ENCODE measurements around the gene THAP10. TPM values are rescaled to one million over a fixed set of nuclear protein-coding genes. Genes with fewer than 3 reads are reported as not detected.
A peak's percentile ranks its signal among the peaks of the same experiment; 100 is the strongest.

THAP10 gene
- polyA plus RNA-seq, 1 of the 3 experiments (the other 2 are of a cell fraction), result 3.2 TPM

DNA sequence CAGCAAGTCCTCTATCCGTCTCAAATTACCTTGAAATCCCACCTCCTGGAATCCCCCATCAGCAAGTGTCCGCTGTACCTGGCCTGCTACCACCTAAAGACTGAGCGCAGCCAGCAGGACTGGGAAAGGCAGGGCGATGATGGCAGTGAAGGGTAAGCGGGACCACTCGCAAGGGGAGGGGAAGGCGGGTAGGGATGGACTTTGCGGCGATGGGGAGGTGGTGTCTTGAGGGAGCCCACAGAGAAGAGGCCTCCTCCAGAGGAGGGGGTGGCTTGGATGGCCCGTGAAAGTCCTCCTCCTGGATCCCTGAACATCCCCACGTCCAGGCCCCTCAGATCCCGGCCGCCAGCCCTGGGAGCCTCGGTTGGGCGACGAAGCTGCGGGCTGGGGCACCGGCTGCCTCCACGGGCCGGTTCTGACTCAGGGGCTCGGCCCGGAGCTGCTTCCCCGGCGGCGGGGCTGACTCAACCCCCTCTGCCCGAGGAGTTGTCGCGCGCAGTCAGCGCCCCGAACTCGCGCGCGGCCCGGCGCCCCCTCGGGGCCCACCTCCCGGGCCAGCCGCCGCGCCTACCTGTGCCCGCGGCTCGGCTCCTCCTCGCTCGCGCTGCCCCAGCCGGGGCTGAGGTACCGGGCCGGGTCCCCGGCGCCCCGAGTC is 38.8 kb downstream of the THAP10 start:
- Histone ChIP-seq H3K4me3 (ENCODE audit: low read depth in 2 of 2, low read length in 1 of 2) (peak overlapping the region; percentile 81 to 86), H2AFZ (ENCODE audit: low read depth) (no peak overlapping the region), H4K20me1 (ENCODE audit: insufficient read depth) (peaks cover 12% of the 10 kb centered on the region; the same call in 1 of the 2 replicates), H3K9me3 (no peaks in the 10 kb centered on the region), H3K79me2 (ENCODE audit: insufficient read depth) (peaks cover 59% of the 10 kb centered on the region), H3K27me3 (ENCODE audit: insufficient read depth) (no peaks in the 10 kb centered on the region), H3K9ac (peak overlapping the region; percentile 94), H3K27ac (ENCODE audit: low read depth in 2 of 2, low read length in 1 of 2) (peak overlapping the region; percentile 86 to 97), H3K4me2 (peak overlapping the region; percentile 85), H3K4me1 (ENCODE audit: control insufficient read depth in 1 of 2, insufficient read depth in 2 of 2, low read depth in 1 of 2, low read length in 1 of 2) (peaks cover 16 to 24% of the 10 kb centered on the region in 2 experiments), H3K9me2 (no peaks in the 10 kb centered on the region), H3K36me3 (replicated peaks in 1 of 2; ENCODE audit: control insufficient read depth in 1 of 2, insufficient read depth in 2 of 2, low read length in 1 of 2) (peaks cover 20 to 33% of the 10 kb centered on the region in 2 experiments), H3F3A (replicated peaks; ENCODE audit: insufficient read depth) (peaks cover 51% of the 10 kb centered on the region)
- 11% methylated on average over 10 of the region's 54 CpGs for WGBS (ENCODE audit: low lambda C conversion rate)
- ChIA-PET POLR2A (interaction anchor here (0.6 to 3.8 kb wide), 2 partner anchors 16 to 696 kb away, joined by 3 to 21 read pairs; no protein-coding TSS in a partner anchor), CTCF (interaction anchor here (0.6 to 5.7 kb wide), 10 partner anchors 8 to 42 kb away, joined by 3 to 27 read pairs (median 4); no protein-coding TSS in a partner anchor)
- peak; percentile 79 for DNase-seq
- TF ChIP-seq RCOR1 (IDR thresholded peaks at IDR 0.05; ENCODE audit: low read length), result no peak
- no peak for TF ChIP-seq GABPA (IDR thresholded peaks at IDR 0.05; ENCODE audit: low read depth)
- TF ChIP-seq FOXM1 (IDR thresholded peaks at IDR 0.05; ENCODE audit: low read depth), result no peak
- TF ChIP-seq, protein P1, sequence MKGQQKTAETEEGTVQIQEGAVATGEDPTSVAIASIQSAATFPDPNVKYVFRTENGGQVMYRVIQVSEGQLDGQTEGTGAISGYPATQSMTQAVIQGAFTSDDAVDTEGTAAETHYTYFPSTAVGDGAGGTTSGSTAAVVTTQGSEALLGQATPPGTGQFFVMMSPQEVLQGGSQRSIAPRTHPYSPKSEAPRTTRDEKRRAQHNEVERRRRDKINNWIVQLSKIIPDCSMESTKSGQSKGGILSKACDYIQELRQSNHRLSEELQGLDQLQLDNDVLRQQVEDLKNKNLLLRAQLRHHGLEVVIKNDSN (IDR thresholded peaks at IDR 0.05; ENCODE audit: borderline replicate concordance, low read depth), result no peak
- no peak for TF ChIP-seq FOSL2 (IDR thresholded peaks at IDR 0.05; ENCODE audit: borderline replicate concordance, low read depth)
- TF ChIP-seq MEF2A (IDR thresholded peaks at IDR 0.05; ENCODE audit: borderline replicate concordance, low read depth), result no peak
- no peak for TF ChIP-seq JUND (IDR thresholded peaks at IDR 0.05)
- TF ChIP-seq POLR2AphosphoS5 (IDR thresholded peaks at IDR 0.05; ENCODE audit: low read depth, low read length), result no peak
- TF ChIP-seq, protein P2, sequence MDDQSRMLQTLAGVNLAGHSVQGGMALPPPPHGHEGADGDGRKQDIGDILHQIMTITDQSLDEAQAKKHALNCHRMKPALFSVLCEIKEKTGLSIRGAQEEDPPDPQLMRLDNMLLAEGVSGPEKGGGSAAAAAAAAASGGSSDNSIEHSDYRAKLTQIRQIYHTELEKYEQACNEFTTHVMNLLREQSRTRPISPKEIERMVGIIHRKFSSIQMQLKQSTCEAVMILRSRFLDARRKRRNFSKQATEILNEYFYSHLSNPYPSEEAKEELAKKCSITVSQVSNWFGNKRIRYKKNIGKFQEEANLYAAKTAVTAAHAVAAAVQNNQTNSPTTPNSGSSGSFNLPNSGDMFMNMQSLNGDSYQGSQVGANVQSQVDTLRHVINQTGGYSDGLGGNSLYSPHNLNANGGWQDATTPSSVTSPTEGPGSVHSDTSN (IDR thresholded peaks at IDR 0.05), result no peak
- TF ChIP-seq SIN3A (IDR thresholded peaks at IDR 0.05; ENCODE audit: borderline replicate concordance, low read depth, low read length), result no peak; the same call in 1 of the 2 replicates
- TF ChIP-seq, protein P3, sequence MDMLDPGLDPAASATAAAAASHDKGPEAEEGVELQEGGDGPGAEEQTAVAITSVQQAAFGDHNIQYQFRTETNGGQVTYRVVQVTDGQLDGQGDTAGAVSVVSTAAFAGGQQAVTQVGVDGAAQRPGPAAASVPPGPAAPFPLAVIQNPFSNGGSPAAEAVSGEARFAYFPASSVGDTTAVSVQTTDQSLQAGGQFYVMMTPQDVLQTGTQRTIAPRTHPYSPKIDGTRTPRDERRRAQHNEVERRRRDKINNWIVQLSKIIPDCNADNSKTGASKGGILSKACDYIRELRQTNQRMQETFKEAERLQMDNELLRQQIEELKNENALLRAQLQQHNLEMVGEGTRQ (IDR thresholded peaks at IDR 0.05; ENCODE audit: borderline replicate concordance, low read depth, low read length), result no peak
- TF ChIP-seq, protein P4, sequence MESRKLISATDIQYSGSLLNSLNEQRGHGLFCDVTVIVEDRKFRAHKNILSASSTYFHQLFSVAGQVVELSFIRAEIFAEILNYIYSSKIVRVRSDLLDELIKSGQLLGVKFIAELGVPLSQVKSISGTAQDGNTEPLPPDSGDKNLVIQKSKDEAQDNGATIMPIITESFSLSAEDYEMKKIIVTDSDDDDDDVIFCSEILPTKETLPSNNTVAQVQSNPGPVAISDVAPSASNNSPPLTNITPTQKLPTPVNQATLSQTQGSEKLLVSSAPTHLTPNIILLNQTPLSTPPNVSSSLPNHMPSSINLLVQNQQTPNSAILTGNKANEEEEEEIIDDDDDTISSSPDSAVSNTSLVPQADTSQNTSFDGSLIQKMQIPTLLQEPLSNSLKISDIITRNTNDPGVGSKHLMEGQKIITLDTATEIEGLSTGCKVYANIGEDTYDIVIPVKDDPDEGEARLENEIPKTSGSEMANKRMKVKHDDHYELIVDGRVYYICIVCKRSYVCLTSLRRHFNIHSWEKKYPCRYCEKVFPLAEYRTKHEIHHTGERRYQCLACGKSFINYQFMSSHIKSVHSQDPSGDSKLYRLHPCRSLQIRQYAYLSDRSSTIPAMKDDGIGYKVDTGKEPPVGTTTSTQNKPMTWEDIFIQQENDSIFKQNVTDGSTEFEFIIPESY (IDR thresholded peaks at IDR 0.05; ENCODE audit: borderline replicate concordance, low read depth), result no peak
